IPS DF 4.7 (cell line): ENCODE measurements around the gene PHKB.

Experiments used
- DNase-seq: peaks from one replicate; pipeline ENCODE4 v3.0.0-alpha.2; 2013; ENCODE audit warnings: low spot score; ENCODE audit errors: extremely low read depth

PHKB gene

GRCh38 chr16:47622451-47623176 lies 161.5 kb downstream of the PHKB start:
- DNase-seq: no peak

- no peak for DNase-seq
These were observed 163.4 kb downstream of the PHKB start for GRCh38 chr16:47624563-47624962.

GRCh38 chr16:47625115-47625567 lies 164.0 kb downstream of the PHKB start:
- DNase-seq: no peak

GRCh38 chr16:47626246-47626645 lies 165.1 kb downstream of the PHKB start:
- DNase-seq: no peak

GRCh38 chr16:47627085-47627639 lies 166.0 kb downstream of the PHKB start:
- DNase-seq: no peak

- DNase-seq: no peak
These were observed 166.6 kb downstream of the PHKB start for GRCh38 chr16:47627721-47628120.

GRCh38 chr16:47631131-47631530 lies 170.0 kb downstream of the PHKB start:
- DNase-seq: no peak

- DNase-seq: no peak
These were observed 173.0 kb downstream of the PHKB start for GRCh38 chr16:47634126-47634525.

- no peak for DNase-seq
These were observed 173.6 kb downstream of the PHKB start for GRCh38 chr16:47634727-47635126.

GRCh38 chr16:47636501-47637099 lies 175.5 kb downstream of the PHKB start:
- no peak for DNase-seq

- DNase-seq: no peak
These were observed 177.0 kb downstream of the PHKB start for GRCh38 chr16:47638175-47638574.

GRCh38 chr16:47640661-47641060 lies 179.5 kb downstream of the PHKB start:
- DNase-seq: no peak

- no peak for DNase-seq
These were observed 182.3 kb downstream of the PHKB start for GRCh38 chr16:47643323-47644000.

- no peak for DNase-seq
These were observed 183.0 kb downstream of the PHKB start for GRCh38 chr16:47644166-47644565.

GRCh38 chr16:47644661-47645060 lies 183.5 kb downstream of the PHKB start:
- no peak for DNase-seq

GRCh38 chr16:47646914-47647313 lies 185.8 kb downstream of the PHKB start:
- no peak for DNase-seq

- DNase-seq: no peak
These were observed 195.9 kb downstream of the PHKB start for GRCh38 chr16:47657032-47657431.

GRCh38 chr16:47657977-47658376 lies 196.8 kb downstream of the PHKB start:
- DNase-seq: no peak

GRCh38 chr16:47660540-47660939 lies 199.4 kb downstream of the PHKB start:
- DNase-seq: no peak

- no peak for DNase-seq
These were observed 203.7 kb downstream of the PHKB start for GRCh38 chr16:47664653-47665325.

- no peak for DNase-seq
These were observed 205.3 kb downstream of the PHKB start for GRCh38 chr16:47666434-47666833.

GRCh38 chr16:47667956-47668355 lies 206.8 kb downstream of the PHKB start:
- no peak for DNase-seq
